GM12875 (cell line): ENCODE measurements around the gene CCM2L.

Experiments used
- H3K4me3 ChIP-seq: one replicate; pipeline ENCODE4 v1.5.1; 2011; ENCODE audit warnings: low read depth, low read length, control low read depth
- TF ChIP-seq, protein P1 (sequence below): IDR thresholded peaks from 2 replicates; pipeline ENCODE4 v1.5.1; 2011; ENCODE audit warnings: low read depth, mild to moderate bottlenecking, control low read depth, inconsistent platforms, low read length, moderate library complexity, borderline replicate concordance; ENCODE audit not compliant: insufficient read depth

The CCM2L gene

DNA sequence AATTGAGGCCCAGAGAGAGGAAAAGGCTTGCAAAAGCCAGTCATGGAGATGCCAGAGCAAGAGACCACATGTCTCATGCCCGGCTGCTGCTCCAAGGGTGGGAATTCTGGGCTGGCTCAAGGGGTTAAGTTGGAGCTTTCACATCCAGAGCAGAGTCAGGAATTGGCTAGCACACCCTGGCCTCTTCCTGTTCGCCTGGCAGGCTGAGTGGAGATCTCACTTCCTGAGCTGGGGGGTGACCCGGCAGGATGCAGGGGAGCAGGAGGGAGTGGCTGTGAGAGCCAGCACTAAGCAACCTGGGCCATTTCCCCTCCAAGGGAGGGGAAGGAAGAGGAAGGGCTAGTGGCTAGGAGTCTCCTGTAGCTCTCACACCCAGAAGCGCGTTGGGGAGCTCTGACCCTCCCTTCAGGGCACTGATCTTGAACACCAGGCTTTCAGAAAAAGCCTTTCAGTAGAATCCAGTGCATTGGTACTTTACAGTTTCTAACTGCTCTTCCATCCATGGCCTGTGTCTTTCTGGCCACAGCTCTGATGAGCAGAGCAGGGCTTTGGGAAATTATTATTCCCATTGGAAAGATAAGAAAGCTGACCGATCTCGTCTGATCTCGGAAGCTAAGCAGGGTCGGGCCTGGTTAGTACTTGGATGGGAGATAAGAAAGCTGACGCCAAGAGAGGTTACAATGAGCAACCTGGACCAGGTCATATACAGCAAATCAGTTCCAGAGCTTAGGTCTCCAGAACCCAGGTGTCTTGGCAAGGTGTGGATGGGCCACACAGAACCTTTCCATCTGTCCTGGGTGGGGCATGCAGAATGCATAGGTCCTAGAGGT, 2.2 kb upstream of the CCM2L start:
- no peak overlapping the region for H3K4me3 ChIP-seq
- TF ChIP-seq, protein P1, sequence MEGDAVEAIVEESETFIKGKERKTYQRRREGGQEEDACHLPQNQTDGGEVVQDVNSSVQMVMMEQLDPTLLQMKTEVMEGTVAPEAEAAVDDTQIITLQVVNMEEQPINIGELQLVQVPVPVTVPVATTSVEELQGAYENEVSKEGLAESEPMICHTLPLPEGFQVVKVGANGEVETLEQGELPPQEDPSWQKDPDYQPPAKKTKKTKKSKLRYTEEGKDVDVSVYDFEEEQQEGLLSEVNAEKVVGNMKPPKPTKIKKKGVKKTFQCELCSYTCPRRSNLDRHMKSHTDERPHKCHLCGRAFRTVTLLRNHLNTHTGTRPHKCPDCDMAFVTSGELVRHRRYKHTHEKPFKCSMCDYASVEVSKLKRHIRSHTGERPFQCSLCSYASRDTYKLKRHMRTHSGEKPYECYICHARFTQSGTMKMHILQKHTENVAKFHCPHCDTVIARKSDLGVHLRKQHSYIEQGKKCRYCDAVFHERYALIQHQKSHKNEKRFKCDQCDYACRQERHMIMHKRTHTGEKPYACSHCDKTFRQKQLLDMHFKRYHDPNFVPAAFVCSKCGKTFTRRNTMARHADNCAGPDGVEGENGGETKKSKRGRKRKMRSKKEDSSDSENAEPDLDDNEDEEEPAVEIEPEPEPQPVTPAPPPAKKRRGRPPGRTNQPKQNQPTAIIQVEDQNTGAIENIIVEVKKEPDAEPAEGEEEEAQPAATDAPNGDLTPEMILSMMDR: no peak

DNA sequence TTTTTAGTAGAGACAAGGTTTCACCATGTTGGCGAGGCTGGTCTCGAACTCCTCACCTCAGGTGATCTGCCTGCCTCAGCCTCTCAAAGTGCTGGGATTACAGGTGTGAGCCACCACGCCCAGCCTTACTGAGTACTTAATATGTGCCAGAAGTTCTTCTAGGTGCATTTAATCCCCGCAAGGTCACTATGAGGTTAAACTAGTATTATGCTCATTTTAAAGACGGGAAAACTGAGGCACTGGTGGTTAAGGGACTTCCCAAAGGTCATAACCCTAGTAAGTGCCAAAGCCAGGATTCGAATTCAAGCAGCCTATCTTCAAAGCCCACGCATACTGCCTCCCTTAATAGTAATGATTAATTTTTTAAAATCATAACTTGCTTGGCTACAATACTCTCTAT, 674 bp upstream of the CCM2L start:
- TF ChIP-seq, protein P1: no peak
- H3K4me3 ChIP-seq: no peak overlapping the region

DNA sequence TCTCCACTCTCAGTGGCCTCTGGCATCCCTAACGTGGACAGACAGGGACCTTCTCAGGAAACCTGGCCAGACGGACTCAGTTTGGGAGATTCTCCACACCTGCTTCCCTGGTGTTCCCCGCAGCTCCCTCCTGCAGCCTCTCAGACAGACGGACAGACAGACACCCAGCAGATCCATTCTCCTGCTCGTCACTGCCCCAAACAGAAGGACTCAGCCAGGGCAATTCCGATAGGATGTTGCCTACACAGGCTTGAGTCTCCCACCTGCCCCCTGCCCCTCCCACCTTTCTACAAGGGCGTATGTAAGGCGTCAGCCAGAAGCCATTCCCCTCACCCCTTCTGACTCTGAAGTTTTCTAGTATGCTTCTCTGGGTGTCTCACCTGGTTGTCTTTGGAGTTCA, 428 bp downstream of the CCM2L start:
- H3K4me3 ChIP-seq: no peak overlapping the region

DNA sequence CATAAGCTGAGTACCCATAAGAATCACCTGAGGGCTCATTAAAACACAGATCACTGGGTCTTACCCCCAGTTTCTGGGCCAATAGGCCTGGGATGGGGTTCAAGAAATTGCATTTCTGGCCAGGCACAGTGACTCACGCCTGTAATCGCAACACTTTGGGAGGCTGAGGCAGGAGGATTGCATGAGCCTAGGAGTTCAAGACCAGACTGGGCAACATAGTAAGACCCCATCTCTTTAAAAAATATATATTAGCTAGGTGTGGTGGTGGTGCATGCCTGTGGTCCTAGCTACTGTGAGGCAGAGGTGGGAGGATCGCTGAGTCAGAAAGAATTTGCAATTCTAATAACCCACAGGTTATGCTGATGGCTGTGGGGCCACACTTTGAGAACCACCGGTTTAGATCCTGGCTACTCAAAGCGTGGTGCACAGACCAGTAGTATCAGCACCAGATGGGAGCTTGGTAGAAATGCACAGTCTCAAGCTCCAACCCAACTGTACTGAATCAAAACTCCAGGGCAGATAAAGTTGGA, 2.0 kb downstream of the CCM2L start:
- TF ChIP-seq, protein P1: no peak
- no peak overlapping the region for H3K4me3 ChIP-seq

More for the DNA sequence above, 428 bp downstream of the CCM2L start:
- TF ChIP-seq, protein P1: no peak

DNA sequence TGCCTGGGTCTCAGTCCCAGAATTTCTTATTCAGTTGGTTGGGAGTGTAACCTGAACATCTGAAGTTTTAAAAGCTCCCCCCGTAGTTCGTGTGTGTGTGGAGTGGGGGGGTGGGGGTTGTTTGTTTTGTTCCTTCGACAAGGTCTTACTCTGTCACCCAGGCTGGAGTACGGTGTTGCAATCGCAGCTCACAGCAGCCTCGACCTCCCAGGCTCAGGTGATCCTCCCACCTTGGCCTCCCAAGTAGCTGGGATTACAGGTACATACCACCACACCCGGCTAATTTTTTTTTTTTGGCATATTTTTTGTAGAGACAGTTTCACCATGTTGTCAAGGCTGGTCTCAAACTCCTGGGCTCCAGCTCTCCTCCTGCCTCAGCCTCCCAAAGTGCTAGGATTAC, 3.1 kb downstream of the CCM2L start:
- TF ChIP-seq, protein P1: no peak
- no peak overlapping the region for H3K4me3 ChIP-seq

DNA sequence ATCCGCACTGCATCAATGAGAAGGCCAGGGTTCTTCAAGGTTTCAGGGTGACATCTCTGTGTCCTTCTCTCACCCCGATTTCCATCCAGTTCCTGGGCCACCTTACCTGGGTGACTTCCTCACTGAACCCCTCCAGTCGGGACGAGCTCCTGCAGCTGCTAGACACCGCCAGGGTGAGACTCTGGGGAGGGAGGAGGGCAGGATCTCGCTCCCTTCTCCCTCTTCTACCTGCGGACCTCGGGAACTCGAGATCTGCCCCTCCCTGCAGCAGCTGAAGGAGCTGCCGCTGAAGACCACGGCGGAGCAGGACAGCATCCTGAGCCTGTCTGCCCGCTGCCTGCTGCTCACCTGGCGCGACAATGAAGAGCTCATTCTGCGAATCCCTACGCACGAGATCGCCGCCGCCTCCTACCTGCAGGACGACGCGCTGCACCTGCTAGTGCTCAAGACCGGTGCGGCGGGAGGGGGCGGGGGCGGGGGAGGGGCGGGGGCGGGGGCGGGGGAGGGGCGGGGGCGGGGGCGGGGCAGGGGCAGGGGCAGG, 7.5 kb downstream of the CCM2L start:
- H3K4me3 ChIP-seq: no peak overlapping the region

More for the DNA sequence above, 7.5 kb downstream of the CCM2L start:
- TF ChIP-seq, protein P1: peak; percentile 41
